Effector memory CD4-positive, alpha-beta T cell (primary cell): ENCODE results near the gene CLN3.
"Not testable (repeated sequence)": the region's sequence is repeated elsewhere in the genome, so short reads cannot be mapped to it uniquely, and the experiment has no call there.

ENCODE experiments used
- DNase-seq, 3 donors: peaks; one replicate each; pipeline ENCODE4 v3.0.0-alpha.2; 2020
- H3K27ac ChIP-seq: 2 replicates; pipeline ENCODE4 v1.7.0; 2013; ENCODE audit warnings: mild to moderate bottlenecking, low read length, moderate library complexity; ENCODE audit not compliant: insufficient read depth, poor library complexity, severe bottlenecking
- H3K27me3 ChIP-seq: replicated peaks from 2 replicates; pipeline ENCODE4 v1.7.0; 2013; ENCODE audit warnings: mild to moderate bottlenecking, low read length; ENCODE audit not compliant: insufficient read depth, control insufficient read depth, poor library complexity, severe bottlenecking
- H3K36me3 ChIP-seq: 2 replicates; pipeline ENCODE4 v1.7.0; 2013; ENCODE audit warnings: mild to moderate bottlenecking, low read length, moderate library complexity; ENCODE audit not compliant: control insufficient read depth, insufficient read depth
- H3K4me1 ChIP-seq: 2 replicates; pipeline ENCODE4 v1.7.0; 2013; ENCODE audit warnings: low read length, mild to moderate bottlenecking; ENCODE audit not compliant: control insufficient read depth, insufficient read depth, poor library complexity, severe bottlenecking
- H3K4me3 ChIP-seq: 2 replicates; pipeline ENCODE4 v1.7.0; 2013; ENCODE audit warnings: low read length, low read depth, mild to moderate bottlenecking; ENCODE audit not compliant: insufficient read depth, poor library complexity, severe bottlenecking
- H3K9me3 ChIP-seq: 2 replicates; pipeline ENCODE4 v1.7.0; 2013; ENCODE audit warnings: mild to moderate bottlenecking, low read length, moderate library complexity; ENCODE audit not compliant: control insufficient read depth

CLN3 gene

DNA sequence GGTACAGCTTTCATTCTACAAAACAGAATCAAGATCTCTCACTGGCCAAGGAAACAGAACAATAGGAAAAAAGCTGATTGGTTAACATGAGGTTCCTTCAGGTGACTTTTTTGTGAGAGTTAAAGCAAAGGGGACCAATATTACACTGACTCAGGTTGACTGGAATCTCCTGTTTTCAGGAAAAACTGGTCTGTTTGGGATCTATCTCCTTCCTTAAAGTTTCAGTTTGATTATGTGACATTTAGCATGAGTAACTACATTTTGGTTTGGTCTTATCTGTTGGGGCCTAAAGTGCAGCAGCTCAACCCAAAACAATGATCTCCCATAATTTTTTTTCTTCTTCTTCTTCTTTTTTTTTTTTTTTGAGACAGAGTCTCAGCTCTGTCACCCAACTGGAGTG lies 37.2 kb upstream of the CLN3 start:
- H3K9me3 ChIP-seq: no peaks in the 10 kb centered on the region
- no peak overlapping the region for H3K27ac ChIP-seq
- H3K27me3 ChIP-seq: no peaks in the 10 kb centered on the region
- DNase-seq: no peak
- no peak overlapping the region for H3K4me3 ChIP-seq
- H3K36me3 ChIP-seq: no peaks in the 10 kb centered on the region
- peaks cover 4% of the 10 kb centered on the region for H3K4me1 ChIP-seq

DNA sequence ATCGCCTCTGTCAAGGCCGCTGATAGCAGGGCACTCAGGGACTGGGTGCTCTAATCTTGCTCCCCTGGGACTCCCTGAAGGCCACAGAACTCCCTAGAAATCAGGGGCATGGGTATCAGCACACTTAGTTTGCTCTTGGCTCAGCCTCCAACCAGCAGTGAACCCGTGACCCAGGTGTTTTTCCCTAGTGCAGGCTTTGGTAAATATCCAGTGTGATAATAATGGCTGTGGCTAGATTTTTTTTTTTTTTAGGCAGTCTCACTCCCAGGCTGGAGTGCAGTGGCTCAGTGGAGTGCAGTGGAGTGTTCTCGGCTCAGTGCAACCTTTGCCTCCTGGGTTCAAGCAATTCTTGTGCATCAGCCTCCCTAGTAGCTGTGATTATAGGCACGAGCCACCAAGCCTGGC lies 36.6 kb upstream of the CLN3 start:
- no peaks in the 10 kb centered on the region for H3K27me3 ChIP-seq

DNA sequence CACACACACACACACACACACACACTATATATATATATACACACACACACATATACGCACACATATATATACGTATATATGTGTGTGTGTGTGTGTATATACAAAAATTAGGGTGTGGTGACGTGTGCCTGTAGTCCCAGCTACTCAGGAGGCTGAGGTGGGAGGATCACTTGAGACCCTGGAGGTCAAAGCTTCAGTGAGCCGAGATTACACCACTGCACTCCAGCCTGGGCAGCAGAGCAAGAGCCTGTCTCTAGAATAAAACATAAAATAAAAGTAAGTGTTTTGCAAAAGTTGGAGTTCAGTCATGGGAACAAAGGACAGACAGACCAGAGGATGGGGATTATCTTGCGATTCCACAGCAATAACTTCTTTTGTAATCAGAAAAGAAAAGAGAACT lies 36.1 kb upstream of the CLN3 start:
- Histone ChIP-seq H3K9me3 (no peaks in the 10 kb centered on the region), H3K27me3 (no peaks in the 10 kb centered on the region)
- DNase-seq: no peak

More for the DNA sequence above, 36.6 kb upstream of the CLN3 start:
- Histone ChIP-seq H3K4me3 (no peak overlapping the region), H3K27ac (no peak overlapping the region), H3K36me3 (no peaks in the 10 kb centered on the region), H3K4me1 (no peaks in the 10 kb centered on the region), H3K9me3 (no peaks in the 10 kb centered on the region)
- DNase-seq: no peak

DNA sequence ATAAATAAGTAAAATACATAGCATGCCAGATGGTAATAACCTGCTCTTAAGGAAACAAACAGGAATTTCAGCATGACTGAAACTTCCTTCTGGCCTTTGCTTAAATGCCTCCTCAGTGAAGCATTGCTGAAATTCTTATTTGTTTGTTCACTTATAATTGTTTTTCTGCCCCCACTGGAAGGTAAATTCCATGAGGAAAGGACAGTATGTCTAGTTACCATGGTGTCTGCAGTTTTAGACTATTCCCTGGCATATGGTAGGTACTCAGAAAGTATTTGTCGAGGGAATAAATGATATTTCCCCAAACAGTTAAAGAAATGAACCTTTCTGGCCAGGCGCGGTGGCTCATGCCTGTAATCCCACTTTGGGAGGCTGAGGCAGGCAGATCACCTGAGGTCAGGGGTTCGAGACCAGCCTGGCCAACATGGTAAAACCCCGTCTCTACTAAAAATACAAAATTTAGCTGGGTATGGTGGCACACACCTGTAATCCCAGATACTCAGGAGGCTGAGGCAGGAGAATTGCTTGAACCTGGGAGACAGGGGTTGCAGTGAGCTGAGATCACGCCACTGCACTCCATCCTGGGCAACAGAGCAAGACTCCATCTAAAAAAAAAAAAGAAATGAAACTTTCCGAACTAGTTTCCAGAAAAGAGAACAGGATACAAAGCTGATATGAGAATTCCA lies 35.4 kb upstream of the CLN3 start:
- not testable (repeated sequence) for H3K36me3 ChIP-seq, H3K9me3 ChIP-seq, H3K4me3 ChIP-seq, H3K4me1 ChIP-seq, DNase-seq, H3K27me3 ChIP-seq, H3K27ac ChIP-seq

More for the DNA sequence above, 36.1 kb upstream of the CLN3 start:
- Histone ChIP-seq H3K4me3 (no peak overlapping the region), H3K27ac (no peak overlapping the region), H3K36me3 (no peaks in the 10 kb centered on the region), H3K4me1 (no peaks in the 10 kb centered on the region)

DNA sequence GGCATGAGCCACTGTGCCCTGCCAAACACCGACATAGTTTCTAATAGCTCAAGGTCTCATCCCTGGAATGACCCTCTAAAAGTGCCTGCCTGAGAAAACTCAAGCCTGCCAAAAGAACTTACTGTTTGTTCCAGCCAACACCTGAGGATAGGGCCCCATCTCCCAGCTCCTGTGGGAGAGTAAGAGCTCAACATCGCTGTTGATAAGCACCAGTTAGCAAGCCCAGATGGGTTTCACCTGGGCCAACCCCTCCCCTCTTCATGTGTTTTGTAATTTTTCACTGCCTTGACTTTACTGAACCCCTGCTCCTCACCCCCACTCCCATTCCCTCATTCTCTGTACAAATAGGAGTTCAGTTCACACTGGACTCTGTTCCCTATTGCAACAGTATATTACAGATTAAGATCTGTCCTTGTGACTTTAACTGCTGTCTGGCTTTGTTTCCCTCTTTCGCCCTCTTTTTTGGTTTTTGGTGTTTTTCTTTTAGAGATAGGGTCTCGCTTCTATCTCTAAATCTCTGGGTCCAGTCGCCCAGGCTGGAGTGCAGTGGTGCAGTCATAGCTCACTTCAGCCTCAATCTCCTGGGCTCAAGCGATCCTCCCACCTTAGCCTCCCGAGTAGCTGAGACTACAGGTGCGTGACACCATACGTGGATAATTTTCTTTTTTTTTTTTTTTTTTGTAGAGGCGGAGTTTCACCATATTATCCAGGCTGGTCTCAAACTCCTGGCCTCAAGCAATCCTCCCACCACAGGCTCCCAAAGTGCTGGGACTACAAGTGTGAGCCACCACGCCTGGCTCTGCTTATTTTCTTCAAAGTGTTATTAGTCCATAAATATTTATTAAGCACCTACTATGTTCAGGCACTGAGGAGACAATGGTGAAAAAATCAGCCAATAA lies 34.6 kb upstream of the CLN3 start:
- Histone ChIP-seq H3K4me3 (no peak overlapping the region), H3K27ac (no peak overlapping the region), H3K27me3 (no peaks in the 10 kb centered on the region), H3K36me3 (no peaks in the 10 kb centered on the region), H3K9me3 (no peaks in the 10 kb centered on the region), H3K4me1 (no peaks in the 10 kb centered on the region)
- DNase-seq: no peak

DNA sequence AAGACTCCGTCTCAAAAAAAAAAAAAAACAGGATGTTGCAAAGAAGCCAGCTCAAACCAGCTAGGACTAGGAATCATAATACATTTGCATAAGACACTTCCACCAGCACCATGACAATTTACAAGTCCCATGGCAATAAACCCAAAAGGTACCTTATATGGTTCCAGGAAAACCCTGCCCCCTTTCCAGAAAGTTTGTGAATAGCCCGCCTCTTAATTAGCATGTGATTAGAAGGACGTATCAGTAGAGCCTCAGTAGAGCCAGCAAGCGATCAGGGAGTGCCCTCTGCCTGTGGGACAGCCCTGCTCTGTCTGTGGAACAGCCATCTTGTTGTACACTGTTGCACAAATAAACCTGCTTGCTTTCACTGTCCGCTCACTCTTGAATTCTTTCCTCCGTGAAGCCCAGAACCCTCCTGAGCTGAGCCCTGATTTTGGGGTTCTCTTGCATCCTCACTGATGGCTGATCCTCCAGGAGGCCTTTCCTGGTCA lies 32.9 kb upstream of the CLN3 start:
- H3K4me3 ChIP-seq: no peak overlapping the region
- H3K4me1 ChIP-seq: no peaks in the 10 kb centered on the region
- H3K9me3 ChIP-seq: no peaks in the 10 kb centered on the region
- no peaks in the 10 kb centered on the region for H3K36me3 ChIP-seq
- H3K27ac ChIP-seq: no peak overlapping the region
- no peak for DNase-seq
- H3K27me3 ChIP-seq: no peaks in the 10 kb centered on the region

DNA sequence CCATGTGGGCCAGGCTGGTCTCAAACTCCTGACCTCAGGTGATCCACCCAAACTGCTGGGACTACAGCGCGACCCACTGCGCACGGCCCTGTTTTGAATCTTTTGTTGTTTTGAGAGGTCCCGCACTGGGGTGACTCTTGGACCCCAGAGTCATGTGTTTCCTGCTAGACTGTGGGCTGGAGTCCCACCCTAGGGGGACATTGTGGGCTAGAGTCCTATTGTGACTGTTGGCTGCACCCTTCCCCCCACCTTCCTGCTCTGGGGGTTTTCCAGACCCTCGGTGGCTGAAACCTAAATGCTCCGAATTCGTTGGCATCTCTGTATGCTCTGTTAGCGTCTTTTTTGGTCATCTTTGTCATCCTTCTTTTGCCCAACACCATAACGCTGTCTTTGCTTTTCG lies 30.9 kb upstream of the CLN3 start:
- Histone ChIP-seq H3K9me3 (no peaks in the 10 kb centered on the region), H3K4me1 (no peaks in the 10 kb centered on the region), H3K27ac (no peak overlapping the region), H3K27me3 (no peaks in the 10 kb centered on the region), H3K36me3 (no peaks in the 10 kb centered on the region), H3K4me3 (no peak overlapping the region)
- DNase-seq: no peak

DNA sequence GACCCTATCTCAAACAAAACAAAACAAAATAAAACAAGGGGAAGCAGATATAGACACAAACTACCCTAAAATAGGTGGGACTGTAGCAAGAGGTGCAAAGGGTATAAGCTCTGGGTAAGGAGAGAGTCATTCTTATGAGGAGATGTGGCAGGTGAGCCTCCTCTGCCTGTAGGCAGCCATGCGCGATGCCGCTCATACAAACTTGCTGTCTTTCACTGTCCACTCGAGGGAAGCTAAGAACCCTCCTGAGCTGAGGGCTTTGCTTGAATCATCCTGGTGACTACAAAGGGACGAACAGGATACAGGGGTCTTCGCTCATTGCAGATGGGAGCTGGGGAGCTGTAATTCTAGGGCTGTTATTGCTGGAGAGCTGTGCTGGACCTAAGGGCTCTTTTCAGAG lies 29.6 kb upstream of the CLN3 start:
- no peak for DNase-seq
- Histone ChIP-seq H3K9me3 (no peaks in the 10 kb centered on the region), H3K27me3 (no peaks in the 10 kb centered on the region), H3K4me1 (no peaks in the 10 kb centered on the region), H3K36me3 (no peaks in the 10 kb centered on the region), H3K4me3 (no peak overlapping the region), H3K27ac (no peak overlapping the region)

DNA sequence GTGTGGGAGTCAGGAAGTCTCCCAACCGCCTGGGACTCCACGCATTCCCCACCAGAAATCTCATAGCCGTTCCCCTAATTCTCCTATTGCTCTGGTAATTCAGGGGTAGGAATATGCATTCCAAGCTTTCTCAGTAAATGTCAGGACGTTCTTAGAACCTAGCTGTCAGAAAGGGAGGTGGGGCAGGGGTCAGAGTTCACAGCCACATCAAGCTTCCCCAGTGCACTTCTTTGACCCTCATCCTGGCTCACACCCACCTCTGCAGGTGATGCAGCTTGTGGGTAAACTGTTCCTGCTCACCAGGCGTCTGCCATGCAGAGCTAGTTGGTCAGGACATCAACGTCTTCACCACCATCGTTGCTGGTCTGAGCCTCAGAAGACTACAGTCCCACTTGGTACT lies 28.8 kb upstream of the CLN3 start:
- Histone ChIP-seq H3K9me3 (no peaks in the 10 kb centered on the region), H3K36me3 (no peaks in the 10 kb centered on the region), H3K4me3 (no peak overlapping the region), H3K4me1 (no peaks in the 10 kb centered on the region), H3K27ac (no peak overlapping the region), H3K27me3 (no peaks in the 10 kb centered on the region)
- no peak for DNase-seq

DNA sequence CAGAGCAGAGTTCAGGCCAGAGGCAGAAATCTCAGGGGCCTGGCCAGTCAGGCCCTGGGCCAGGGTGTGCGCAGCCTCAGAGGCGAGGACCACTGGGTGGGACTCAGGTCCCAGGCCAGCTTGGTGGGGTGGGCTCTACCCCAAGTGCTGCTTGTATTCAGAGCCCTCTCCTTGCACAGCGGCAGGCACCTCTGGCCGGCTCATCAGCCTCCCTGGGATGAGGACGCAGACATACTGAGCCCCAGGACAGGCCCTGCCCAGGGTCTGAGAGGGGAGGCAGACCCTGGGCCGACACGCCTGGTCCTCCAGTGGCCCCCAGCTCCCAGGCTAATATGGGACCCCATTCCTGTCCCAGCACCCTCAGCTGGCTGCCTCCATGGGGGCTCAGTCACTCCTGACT lies 22.4 kb upstream of the CLN3 start:
- no peaks in the 10 kb centered on the region for H3K36me3 ChIP-seq
- no peaks in the 10 kb centered on the region for H3K27me3 ChIP-seq
- no peak overlapping the region for H3K4me3 ChIP-seq
- H3K9me3 ChIP-seq: no peaks in the 10 kb centered on the region
- H3K4me1 ChIP-seq: no peaks in the 10 kb centered on the region
- DNase-seq: no peak
- no peak overlapping the region for H3K27ac ChIP-seq
